K562 (cell line): ENCODE data around the gene DIO3. TPM values are rescaled to one million over a fixed set of nuclear protein-coding genes. Genes with fewer than 3 reads are reported as not detected.

Experiments
- ATAC-seq: fragments of 200-7000 bp; cut with Tn5 transposase; 3 replicates; pipeline ENCODE4 v1.9.1; 2020; ENCODE audit warnings: moderate library complexity
- BruUV-seq: library from RNA; stranded (reverse); fragments of 400-500 nt; replicated peaks from 2 replicates; lab custom pipeline; 2021; lab: Mats Ljungman, UMichigan
- CTCF ChIA-PET: fragments of 300-600 bp; formaldehyde crosslinking; extraction: SDS; loops from one replicate; lab custom pipeline; 2021; ENCODE audit warnings: low intra/inter-chr PET ratio; lab: Yijun Ruan, JAX
- POLR2A ChIA-PET: fragments of 300-600, 350-650 bp; sonication (Branson Sonifier 250); formaldehyde crosslinking; extraction: SDS; loops from one replicate; lab custom pipeline; 2021; ENCODE audit warnings: antibody characterized with exemption, inconsistent platforms; lab: Yijun Ruan, JAX
- DNase-seq, 4 experiments: peaks; one replicate each; pipeline versions ENCODE4 v3.0.0 to v3.0.0-alpha.2; 2011 to 2018; ENCODE audit warnings: low spot score in 3 of 4, mixed read lengths in 3 of 4; ENCODE audit errors: extremely low read depth in 1 of 4
- FAIRE-seq: peaks from 2 replicates; lab custom pipeline; 2011; peaks lifted over from hg19 to GRCh38; lab: Jason Lieb, UNC
- H2AFZ ChIP-seq: 2 replicates; pipeline ENCODE4 v1.6.0; 2011; ENCODE audit warnings: low read depth, low read length, control low read depth, inconsistent platforms
- H3K27ac ChIP-seq: fragments of 200-600 bp; 3 replicates; pipeline ENCODE4 v1.8.0; 2011; ENCODE audit warnings: low read depth, mild to moderate bottlenecking, control low read depth, inconsistent platforms, low read length, moderate library complexity, mixed read lengths; ENCODE audit errors: extremely low read depth
- H3K27me3 ChIP-seq, 2 experiments: fragments of 300-600 bp in 1 of 2; 2 replicates in 1 of 2; 3 replicates in 1 of 2; pipeline versions ENCODE4 v1.6.0 to v1.8.0; 2011; ENCODE audit warnings: inconsistent platforms in 2 of 2, low read length in 2 of 2, mild to moderate bottlenecking in 1 of 2, mixed read lengths in 1 of 2, moderate library complexity in 1 of 2; ENCODE audit not compliant: control insufficient read depth in 2 of 2, insufficient read depth in 2 of 2
- H3K36me3 ChIP-seq: fragments of 300-600 bp; 3 replicates; pipeline ENCODE4 v1.8.0; 2011; ENCODE audit warnings: mild to moderate bottlenecking, low read length, inconsistent platforms; ENCODE audit not compliant: control insufficient read depth, insufficient read depth
- H3K4me1 ChIP-seq, 2 experiments: fragments of 200-600 bp in 1 of 2; replicated peaks in 1 of 2; 2 replicates in 1 of 2; 3 replicates in 1 of 2; pipeline versions ENCODE4 v1.5.1 to v1.8.0; 2011; ENCODE audit warnings: inconsistent platforms in 2 of 2, low read length in 2 of 2, mild to moderate bottlenecking in 1 of 2, mixed read lengths in 1 of 2, moderate library complexity in 1 of 2; ENCODE audit not compliant: control insufficient read depth in 2 of 2, insufficient read depth in 2 of 2
- H3K4me2 ChIP-seq: 2 replicates; pipeline ENCODE4 v1.6.1; 2011; ENCODE audit warnings: low read length, control low read depth, inconsistent platforms, mixed read lengths; ENCODE audit not compliant: insufficient read depth
- H3K4me3 ChIP-seq: fragments of 200-600 bp; sonication (generic), shearing (Covaris generic); 2 replicates; pipeline ENCODE4 v1.5.1; 2016; ENCODE audit warnings: control low read depth, inconsistent platforms
- H3K79me2 ChIP-seq: fragments of 200-600 bp; 3 replicates; pipeline ENCODE4 v1.8.0; 2011; ENCODE audit warnings: low read length, inconsistent platforms; ENCODE audit not compliant: control insufficient read depth, insufficient read depth
- H3K9ac ChIP-seq, 2 experiments: 2 replicates each; pipeline versions ENCODE4 v1.6.0 to v1.6.1; 2011; ENCODE audit warnings: low read depth in 2 of 2, low read length in 2 of 2, control low read depth in 1 of 2, inconsistent platforms in 1 of 2, mild to moderate bottlenecking in 1 of 2, mixed read lengths in 1 of 2; ENCODE audit not compliant: insufficient read depth in 1 of 2
- H3K9me1 ChIP-seq: one replicate; pipeline ENCODE4 v1.6.0; 2011; ENCODE audit warnings: inconsistent platforms, mild to moderate bottlenecking, low read length, moderate library complexity; ENCODE audit not compliant: control insufficient read depth, insufficient read depth
- H3K9me3 ChIP-seq: replicated peaks from 2 replicates; pipeline ENCODE4 v1.5.1; 2011; ENCODE audit warnings: low read depth, low read length, inconsistent platforms; ENCODE audit not compliant: control insufficient read depth, insufficient read depth
- H4K20me1 ChIP-seq: replicated peaks from 2 replicates; pipeline ENCODE4 v1.6.1; 2011; ENCODE audit warnings: low read length, inconsistent platforms, mixed read lengths; ENCODE audit not compliant: control insufficient read depth, insufficient read depth
- CEBPG ChIP-seq, 3 experiments: fragments of 200-800 bp in 1 of 3; sonication (Bioruptor generic) in 1 of 3; sonication (generic) in 1 of 3; formaldehyde crosslinking in 1 of 3; IDR thresholded peaks in 2 of 3; conservative IDR thresholded peaks in 1 of 3; 2 replicates each; pipeline versions ENCODE4 v1.6.1 to v1.8.0; 2016 to 2022; ENCODE audit warnings: missing compliant biosample characterization in 2 of 3, missing genetic modification characterization in 2 of 3, mild to moderate bottlenecking in 1 of 3, missing genetic modification reagents in 1 of 3
- CHD2 ChIP-seq: IDR thresholded peaks from 2 replicates; pipeline ENCODE4 v1.6.1; 2011; ENCODE audit warnings: low read depth, low read length
- FUS ChIP-seq: fragments of 200-400 bp; formaldehyde crosslinking; optimal IDR thresholded peaks from 2 replicates; pipeline ENCODE3; 2017; ENCODE audit warnings: low read depth, low read length
- JUND ChIP-seq, 2 experiments: IDR thresholded peaks; 2 replicates in 1 of 2; 3 replicates in 1 of 2; pipeline ENCODE4 v1.6.1; 2011; ENCODE audit warnings: borderline replicate concordance in 2 of 2, low read depth in 2 of 2, low read length in 2 of 2, improper control_type of control experiment in 1 of 2, missing biosample characterization in 1 of 2, missing genetic modification characterization in 1 of 2, missing genetic modification reagents in 1 of 2
- PHF20 ChIP-seq: fragments of 450-650 bp; IDR thresholded peaks from 2 replicates; pipeline ENCODE4 v1.6.1; 2018; ENCODE audit not compliant: partially characterized antibody
- THRB ChIP-seq: fragments of 450-650 bp; formaldehyde crosslinking; conservative IDR thresholded peaks from 2 replicates; pipeline ENCODE4 v1.4.0; 2022; ENCODE audit warnings: mild to moderate bottlenecking, missing genetic modification characterization
- ZNF212 ChIP-seq: fragments of 450-650 bp; formaldehyde crosslinking; IDR thresholded peaks from 2 replicates; pipeline ENCODE4 v1.4.0; 2020; ENCODE audit warnings: mild to moderate bottlenecking
- ZNF699 ChIP-seq: fragments of 250-450 bp; sonication (Bioruptor Pico); IDR thresholded peaks from 2 replicates; pipeline ENCODE4 v1.8.0; 2021; ENCODE audit warnings: mild to moderate bottlenecking, moderate library complexity; ENCODE audit not compliant: insufficient replicate concordance
- WGBS: fragments of 100-300 bp; shearing (Covaris generic); methylation state at CpG from one replicate; pipeline ENCODE4 v1.1.6; 2016; ENCODE audit warnings: low coverage, mixed read lengths; ENCODE audit not compliant: insufficient coverage; ENCODE audit errors: missing lambda C conversion rate; 5-methylcytosine and 5-hydroxymethylcytosine counted together
- in situ Hi-C: fragments of 300-500 bp; cut with MboI; formaldehyde crosslinking; loops from 4 replicates; pipeline ENCODE4 v1.15.0; 2018; ENCODE audit warnings: inconsistent platforms, mixed read lengths
- intact Hi-C: fragments of 100-400 bp; cut with micrococcal nuclease; formaldehyde crosslinking; loops from 2 replicates; pipeline ENCODE4 v1.14.2; 2022
- polyA plus RNA-seq, 8 experiments: library from polyadenylated mRNA; depleted of rRNA in 4 of 8; stranded (reverse) in 5 of 8; unstranded in 3 of 8; fragments of >200 nt; fragmentation: Nextera tagmentation in 2 of 8; fragmentation: Illumina TruSeq in 1 of 8; extraction: Ambion mirVana in 2 of 8; extraction: Trizol in 1 of 8; gene quantifications; 2 replicates each; pipeline versions ENCODE4 v1.2.1 to v1.2.3, GENCODE V29; 2011 to 2014; ENCODE audit warnings: inconsistent platforms in 1 of 8, missing spikeins in 1 of 8
- total RNA-seq, 7 experiments: library from RNA; depleted of rRNA in 6 of 7; stranded (reverse); fragments of >200 nt in 6 of 7; fragmentation: Illumina TruSeq in 2 of 7; extraction: Trizol in 2 of 7; gene quantifications; 2 replicates each; pipeline versions ENCODE4 v1.2.1 to v1.2.3, GENCODE V29; 2011 to 2021; ENCODE audit warnings: low replicate concordance in 1 of 7

Gene DIO3
- total and polyA plus RNA-seq, 9 of the 15 experiments (the other 6 are each of a cell fraction or from before 2014, with no cell fraction given), result not detected

DNA sequence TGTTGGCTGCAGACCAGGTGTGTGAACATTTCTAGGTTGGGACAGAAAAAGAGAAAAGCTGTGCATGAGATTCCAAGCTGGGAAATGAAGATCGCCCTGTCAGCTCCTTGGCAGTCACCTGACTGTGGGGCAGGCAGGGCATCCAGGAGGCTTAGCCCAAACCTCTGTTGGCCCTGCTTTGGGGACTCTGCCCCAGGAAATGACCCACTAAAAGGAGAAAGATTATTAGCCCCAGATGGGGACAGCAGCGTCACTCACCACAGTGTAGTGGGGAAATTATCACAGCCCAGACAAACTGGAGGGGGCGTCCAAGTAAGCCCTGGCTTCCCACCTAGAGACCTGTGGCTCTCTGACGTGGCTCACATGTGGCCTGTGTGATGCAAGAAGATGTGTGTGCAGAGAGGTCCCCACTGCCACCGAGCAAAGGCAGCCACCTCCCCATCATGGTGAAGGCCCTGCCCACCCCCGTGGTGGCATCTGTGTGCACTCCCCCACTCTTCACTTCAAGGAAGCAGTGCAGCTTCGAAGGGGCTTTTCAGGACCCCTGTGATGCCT is 39.1 kb downstream of the DIO3 start (continued):
- TF ChIP-seq ZNF699 (CRISPR knock-in tag), result no peak

DNA sequence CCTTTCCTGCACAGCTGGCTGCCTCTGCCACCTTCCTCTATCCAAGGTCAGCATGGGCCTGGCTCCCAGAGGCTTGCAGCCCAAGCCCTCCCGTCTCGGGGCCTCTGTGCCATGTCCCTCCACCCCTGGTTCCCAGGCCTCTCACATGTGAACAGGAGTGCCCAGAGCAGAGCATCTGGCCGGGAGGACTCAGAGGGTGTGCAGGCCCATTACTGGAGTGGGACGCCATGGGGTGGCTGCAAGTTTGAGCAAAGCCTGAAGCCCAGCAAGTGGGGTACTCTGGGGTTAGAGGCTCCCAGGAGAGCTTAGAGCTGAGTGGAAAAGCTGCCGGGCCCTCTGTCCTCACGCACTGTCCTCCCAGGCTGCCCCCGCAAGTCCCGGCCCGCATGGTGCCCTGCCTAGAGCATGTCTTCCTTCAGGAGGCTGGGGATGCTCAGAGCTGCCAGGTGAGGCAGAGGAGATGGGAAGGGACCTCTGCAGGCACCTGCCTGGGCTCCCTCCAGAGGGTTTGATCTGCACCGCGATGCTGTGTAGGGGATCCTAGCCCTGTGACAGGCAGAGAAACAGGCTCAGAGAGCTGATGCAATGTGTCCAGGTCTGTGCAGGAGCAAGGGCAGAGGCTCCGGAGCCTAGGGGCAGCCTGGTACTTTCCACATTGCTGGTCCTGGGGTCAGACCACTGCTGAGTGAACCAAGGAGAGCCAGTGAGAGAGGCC is 39.8 kb downstream of the DIO3 start:
- H3K4me3 ChIP-seq, result no peak overlapping the region
- H3K4me1 ChIP-seq, result peaks cover 0 to 3% of the 10 kb centered on the region in 2 experiments; a peak in 2 of 5 replicates
- 46% methylated on average over 10 of the region's 12 CpGs for WGBS
- FAIRE-seq, result no peak
- no peaks in the 10 kb centered on the region for H3K9me1 ChIP-seq
- no peak for ATAC-seq
- no peaks in the 10 kb centered on the region for H3K36me3 ChIP-seq
- no peaks in the 10 kb centered on the region for H4K20me1 ChIP-seq
- no TSS peak for BruUV-seq
- ChIA-PET POLR2A (interaction anchor here (0.7 kb wide), 2 partner anchors 131 to 189 kb away, joined by 3 read pairs; no protein-coding TSS in a partner anchor), CTCF (no interaction called here)
- in situ Hi-C loops, result no loop called here
- DNase-seq, result no peak
- no peaks in the 10 kb centered on the region for H3K27me3 ChIP-seq
- H3K9me3 ChIP-seq, result no peaks in the 10 kb centered on the region
- no peak overlapping the region for H3K27ac ChIP-seq
- no peak overlapping the region for H2AFZ ChIP-seq
- intact Hi-C loops, result no loop called here
- no peak overlapping the region for H3K4me2 ChIP-seq
- H3K9ac ChIP-seq, result no peak overlapping the region; a peak in 1 of 4 replicates
- TF ChIP-seq CEBPG (CRISPR knock-in tag; IDR thresholded peaks at IDR 0.05) (0 out of 2 replicates have a peak, but pooled peaks have one; percentile 34), CEBPG (tag; conservative IDR thresholded peaks at IDR 0.05 in 1 of 2, IDR thresholded peaks at IDR 0.05 in 1 of 2) (no peak), FUS (no peak), PHF20 (no peak), CHD2 (no peak), JUND (IDR thresholded peaks at IDR 0.05; ENCODE audit: borderline replicate concordance, low read depth, low read length) (no peak), JUND (tag; IDR thresholded peaks at IDR 0.05; ENCODE audit: borderline replicate concordance, low read depth, low read length) (no peak), ZNF212 (CRISPR knock-in tag) (no peak), THRB (CRISPR knock-in tag) (no peak)
- no peaks in the 10 kb centered on the region for H3K79me2 ChIP-seq
